HG03097 (cell line): ENCODE measurements around the gene TLK2.
"Not testable (repeated sequence)": the region's sequence is repeated elsewhere in the genome, so short reads cannot be mapped to it uniquely, and the experiment has no call there.

ENCODE experiments used
- ATAC-seq: cut with Tn5 transposase; IDR thresholded peaks from one replicate; pipeline ENCODE4 v1.9.1; 2021; ENCODE audit not compliant: unreplicated experiment, low FRiP score

The TLK2 gene

DNA sequence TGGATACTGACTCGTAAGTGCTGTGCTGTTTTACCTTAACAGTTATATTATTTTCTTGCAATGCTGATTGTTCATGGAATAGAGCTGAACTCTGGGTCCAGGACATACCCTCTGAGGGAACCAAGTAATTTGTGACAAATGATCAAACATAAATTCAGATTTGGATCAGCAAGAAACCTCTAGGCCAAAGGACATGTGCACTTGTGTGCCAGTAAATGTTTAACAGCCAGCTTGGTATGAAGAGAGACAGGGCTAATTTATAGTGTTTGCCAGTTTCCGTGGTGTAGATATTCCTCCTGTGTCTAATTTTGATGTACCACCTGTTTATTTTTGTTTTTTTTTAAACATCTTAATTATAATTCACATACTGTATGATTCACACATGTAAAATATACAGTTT lies 118.0 kb downstream of the TLK2 start:
- ATAC-seq, result no peak

DNA sequence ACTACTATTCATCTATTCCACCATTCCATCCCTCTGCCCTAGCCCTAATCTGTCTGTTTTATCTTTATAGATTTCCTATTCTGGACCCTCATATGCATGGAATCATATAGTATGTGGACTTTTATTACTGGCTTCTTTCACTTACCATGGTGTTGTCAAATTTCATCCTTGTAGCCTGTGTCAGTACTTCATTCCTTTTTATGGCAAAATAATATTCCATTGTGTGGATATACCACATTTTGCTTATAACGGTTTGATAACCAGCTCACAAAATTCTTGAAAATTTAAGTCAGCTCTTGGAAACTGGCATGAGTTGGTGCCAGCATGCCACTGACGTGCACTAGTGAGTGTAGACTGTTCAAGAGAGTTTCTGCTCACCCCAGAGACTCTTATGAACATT lies 118.5 kb downstream of the TLK2 start:
- ATAC-seq, result no peak

DNA sequence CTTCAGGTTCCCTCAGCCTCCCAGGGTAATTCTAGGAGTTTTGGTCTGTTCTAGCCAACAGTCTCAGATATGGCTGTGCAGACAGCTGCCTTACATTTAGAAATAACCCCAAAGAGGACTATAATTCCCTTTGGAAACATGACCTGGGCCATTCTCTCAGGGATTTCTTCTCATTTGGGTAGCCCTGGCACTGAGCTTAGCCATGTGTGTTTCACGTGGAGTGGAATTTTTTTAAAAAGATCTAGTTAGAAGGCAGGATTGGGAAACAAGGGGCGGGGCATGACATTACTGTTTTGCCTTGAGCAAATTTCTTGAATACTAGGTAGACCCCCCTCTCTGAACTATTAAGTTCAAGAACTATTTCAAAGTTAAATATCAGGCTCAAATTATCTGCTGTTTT lies 119.3 kb downstream of the TLK2 start:
- ATAC-seq, result no peak

DNA sequence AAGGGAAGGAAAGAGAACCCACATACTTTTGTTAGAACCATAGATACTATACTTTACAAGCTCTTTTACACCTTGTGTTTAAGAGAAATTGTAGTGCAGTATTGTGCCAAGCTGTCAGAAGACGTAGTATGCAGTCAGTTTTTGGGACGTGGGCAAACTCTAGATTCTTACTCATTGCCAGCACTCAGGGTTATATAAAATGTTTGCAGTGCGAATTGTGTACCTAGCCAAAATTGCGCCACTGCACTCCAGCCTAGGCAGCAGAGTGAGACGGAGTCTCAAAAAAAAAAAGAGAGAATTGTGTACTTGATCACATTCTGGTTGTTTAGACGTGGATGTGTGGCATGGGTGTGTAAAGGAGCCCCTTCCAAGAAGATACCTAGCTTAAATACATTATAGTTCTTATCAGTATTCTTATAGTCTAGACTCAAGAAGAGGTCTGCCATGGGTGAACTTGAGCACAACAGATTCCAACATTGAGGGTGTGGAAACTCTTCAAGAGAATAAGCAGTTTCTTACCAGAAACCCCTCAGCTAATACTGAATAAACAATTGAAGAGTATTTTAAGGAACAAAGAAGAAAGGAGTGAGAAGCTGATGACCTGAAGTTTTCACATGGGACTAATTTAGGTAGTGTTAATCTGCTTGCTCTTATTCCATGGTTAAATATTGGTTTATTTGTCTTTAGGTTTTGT lies 121.5 kb downstream of the TLK2 start:
- ATAC-seq, result no peak

DNA sequence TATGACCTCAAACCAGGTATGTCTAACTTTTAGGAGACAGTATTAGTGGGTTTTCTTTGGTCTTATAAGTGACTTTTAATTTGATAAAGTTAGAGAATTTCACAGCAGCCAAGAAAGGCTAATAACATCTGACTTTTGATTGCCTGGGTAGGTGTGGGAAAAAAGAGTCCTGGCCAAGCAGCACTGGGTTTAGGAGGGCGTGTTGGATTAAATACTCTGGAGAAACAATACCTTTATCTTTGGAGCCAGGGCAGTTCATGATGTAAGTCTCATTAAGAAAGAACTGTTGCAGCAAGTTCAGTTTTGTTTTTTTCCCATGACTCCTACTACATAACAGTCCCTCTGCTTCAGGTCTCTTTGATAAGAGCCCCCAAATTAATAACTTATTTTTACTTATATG lies 122.2 kb downstream of the TLK2 start:
- no peak for ATAC-seq

DNA sequence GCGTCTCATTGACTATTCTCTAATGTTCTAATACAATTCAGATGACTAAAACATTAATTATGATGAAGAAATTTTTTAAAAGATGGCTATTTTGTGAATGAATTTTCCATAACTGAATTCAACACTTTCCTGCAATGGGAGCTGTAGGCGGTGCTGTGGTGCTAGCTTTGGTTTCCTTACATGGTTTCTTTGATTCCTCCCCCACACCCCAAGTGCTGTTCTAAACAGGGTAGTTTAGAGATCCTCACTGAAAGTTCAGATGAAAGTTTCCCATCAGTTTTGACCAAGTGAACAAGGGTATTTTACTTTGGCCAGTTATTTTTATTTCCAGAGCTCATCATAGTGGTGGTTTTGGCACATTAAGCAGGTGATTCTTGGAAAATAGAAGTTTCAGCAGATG lies 122.8 kb downstream of the TLK2 start:
- no peak for ATAC-seq

DNA sequence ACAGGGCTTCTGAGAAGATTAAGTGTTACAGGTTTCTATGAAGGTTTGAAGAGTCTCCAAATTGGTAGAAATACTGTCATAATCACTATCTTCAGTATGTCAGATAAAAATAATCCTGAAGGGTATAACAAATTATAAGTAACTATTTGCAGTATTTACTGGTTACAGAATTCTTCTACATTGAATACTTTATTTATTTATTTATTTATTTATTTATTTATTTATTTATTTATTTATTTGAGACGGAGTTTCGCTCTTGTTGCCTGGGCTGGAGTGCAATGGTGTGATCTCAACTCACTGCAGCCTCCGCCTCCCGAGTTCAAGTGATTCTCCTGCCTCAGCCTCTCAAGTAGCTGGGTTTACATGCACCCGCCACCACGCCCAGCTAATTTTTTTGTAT lies 125.2 kb downstream of the TLK2 start:
- ATAC-seq, result not testable (repeated sequence)

DNA sequence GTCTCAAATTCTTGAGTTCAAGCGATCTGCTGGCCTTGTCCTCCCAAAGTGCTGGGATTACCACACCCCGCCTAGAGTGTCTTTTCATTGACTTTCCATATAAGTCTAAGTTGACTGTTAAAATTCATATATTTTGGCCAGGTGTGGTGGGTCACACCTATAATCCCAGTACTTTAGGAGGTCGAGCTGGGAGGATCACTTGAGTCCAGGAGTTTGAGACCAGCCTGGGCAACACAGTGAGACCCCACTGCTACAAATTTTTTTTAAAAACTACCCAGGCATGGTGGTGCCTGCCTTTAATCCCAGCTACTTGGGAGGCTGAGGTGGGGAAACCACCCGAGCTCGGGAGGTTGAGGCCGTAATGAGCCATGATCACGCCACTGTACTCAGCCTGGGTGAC lies 127.0 kb downstream of the TLK2 start:
- ATAC-seq, result no peak

DNA sequence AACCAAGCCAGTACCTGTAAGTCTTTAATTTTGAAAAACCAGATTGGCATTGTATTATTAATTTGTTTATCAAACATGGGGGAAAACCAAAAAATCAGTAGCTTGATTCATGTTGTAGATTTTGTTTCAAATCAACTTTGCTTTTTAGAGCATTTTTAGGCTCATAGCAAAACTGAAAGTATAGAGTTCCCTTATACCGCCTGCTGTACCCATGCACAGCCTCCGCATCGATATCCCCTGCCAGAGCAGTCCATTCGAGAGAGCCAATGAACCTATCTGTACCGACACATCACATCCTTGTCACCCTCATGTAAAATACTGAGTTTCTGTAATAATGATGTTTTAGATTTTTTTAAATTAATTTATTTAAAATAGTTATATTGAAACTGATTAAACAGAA lies 132.7 kb downstream of the TLK2 start:
- no peak for ATAC-seq

DNA sequence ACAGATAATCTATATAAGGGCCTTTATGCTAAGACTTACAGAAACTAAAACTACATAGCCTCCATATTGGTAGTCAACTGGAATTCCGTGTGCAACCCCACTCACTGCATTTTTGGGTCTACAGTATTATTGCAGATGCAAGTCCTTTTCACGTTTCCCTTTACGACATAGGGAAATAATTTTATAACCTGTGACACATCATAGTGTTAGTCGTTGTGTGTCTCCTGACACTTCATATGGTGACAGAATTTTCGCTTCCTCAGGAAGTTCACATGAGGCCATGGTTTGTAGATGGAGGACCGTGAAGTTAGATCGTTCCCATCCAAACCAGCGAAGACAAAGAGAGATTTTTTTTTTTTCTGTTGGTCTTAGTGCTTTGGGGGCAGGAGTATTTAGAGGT lies 133.1 kb downstream of the TLK2 start:
- no peak for ATAC-seq

DNA sequence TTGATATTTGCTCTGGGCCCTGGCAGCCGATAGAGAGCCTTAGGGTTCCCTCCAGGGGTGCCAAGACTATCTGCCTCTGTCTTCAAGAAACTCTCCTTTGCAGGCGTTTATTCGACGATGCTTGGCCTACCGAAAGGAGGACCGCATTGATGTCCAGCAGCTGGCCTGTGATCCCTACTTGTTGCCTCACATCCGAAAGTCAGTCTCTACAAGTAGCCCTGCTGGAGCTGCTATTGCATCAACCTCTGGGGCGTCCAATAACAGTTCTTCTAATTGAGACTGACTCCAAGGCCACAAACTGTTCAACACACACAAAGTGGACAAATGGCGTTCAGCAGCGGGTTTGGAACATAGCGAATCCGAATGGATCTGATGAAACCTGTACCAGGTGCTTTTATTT lies 133.7 kb downstream of the TLK2 start:
- ATAC-seq, result not testable (repeated sequence)

DNA sequence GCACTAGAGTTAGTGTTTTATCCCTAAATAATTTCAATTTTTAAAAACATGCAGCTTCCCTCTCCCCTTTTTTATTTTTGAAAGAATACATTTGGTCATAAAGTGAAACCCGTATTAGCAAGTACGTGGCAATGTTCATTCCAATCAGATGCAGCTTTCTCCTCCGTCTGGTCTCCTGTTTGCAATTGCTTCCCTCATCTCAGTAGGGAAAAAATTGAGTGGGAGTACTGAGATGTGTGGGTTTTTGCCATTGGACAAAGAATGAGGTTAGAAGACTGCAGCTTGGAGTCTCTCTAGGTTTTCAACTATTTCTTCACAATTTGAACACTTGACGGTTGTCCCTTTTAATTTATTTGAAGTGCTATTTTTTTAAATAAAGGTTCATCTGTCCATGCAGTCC lies 134.5 kb downstream of the TLK2 start:
- ATAC-seq, result not testable (repeated sequence)

DNA sequence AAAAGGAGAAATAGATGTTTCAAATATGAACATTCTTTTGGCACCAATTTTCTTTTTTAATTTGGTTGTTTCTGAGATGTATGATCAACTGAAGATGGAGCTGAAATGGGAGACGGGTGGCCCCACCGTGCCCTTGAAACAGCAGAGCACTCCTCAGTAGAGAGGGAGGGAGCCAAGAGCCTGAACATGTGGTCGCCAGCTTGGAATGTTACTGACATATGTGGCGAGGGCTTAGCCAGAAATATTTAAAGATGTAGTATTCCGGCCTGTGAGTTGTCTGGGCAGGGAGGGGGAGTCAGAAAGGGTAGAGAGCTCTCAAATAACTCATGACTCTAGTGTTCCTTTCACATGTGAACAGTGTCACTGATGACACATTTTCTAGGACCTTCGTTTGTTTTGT lies 135.5 kb downstream of the TLK2 start:
- no peak for ATAC-seq

DNA sequence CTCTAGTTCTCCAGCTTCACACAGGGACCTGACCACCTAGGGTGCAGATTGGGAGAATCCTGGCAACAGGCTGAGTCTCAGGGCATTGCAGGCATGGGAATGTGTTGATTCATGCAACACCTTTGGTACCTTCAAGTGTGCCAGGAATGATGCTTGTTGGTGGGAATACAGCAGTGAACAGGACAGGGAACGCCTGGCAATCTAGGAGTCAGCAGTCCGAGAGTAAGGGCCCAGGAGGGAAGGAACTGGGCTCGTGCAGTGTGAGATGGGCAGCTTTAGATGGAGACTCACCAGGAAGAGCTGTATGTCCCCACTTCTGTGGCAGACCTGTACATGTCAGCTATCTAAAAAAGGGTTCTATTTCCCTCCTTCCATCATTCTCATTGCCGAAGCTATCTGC lies 136.9 kb downstream of the TLK2 start:
- no peak for ATAC-seq

DNA sequence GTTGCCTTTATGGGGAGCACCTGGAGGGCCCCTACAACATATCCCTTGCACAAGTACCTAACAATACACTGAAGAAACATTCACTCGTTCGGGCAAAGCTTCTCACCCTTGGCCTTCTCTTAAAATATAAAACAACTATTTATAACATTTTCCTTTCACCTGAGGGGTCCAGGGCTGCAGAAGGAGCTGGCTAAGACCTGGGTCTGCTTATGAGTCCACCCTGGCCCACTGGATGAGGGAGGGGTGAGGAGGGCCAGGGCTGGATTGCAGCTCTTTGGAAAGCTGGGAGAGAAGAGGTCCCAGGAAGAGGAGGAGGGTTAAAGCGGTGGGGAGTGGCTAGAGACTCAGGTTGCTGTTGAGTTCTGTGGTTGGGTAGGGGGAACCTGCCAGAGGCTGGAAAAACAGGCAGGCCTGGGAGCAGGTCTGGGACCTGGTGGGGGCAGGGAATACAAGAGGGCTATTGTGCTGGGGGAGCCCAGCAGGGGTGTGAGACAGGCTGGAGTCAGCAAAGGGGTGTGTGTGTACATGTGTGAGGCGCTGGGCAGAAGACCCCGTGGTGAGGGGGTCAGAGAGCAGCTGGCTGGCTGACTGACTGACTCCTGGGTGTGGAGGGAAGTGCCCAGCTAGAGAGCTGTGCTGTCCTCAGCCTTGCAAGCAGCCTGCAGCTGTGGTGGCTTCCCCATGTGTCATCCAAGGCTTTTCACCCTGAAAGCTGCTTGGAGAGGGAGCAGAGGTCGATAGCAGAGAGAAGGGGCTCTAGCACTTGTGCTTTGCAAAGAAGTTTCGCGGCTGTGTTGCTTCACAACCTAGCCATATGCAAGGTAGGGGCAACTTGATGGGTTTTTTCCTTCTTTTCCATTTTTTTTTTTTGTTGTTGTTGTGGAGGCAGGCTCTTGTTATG lies 138.6 kb downstream of the TLK2 start:
- no peak for ATAC-seq

DNA sequence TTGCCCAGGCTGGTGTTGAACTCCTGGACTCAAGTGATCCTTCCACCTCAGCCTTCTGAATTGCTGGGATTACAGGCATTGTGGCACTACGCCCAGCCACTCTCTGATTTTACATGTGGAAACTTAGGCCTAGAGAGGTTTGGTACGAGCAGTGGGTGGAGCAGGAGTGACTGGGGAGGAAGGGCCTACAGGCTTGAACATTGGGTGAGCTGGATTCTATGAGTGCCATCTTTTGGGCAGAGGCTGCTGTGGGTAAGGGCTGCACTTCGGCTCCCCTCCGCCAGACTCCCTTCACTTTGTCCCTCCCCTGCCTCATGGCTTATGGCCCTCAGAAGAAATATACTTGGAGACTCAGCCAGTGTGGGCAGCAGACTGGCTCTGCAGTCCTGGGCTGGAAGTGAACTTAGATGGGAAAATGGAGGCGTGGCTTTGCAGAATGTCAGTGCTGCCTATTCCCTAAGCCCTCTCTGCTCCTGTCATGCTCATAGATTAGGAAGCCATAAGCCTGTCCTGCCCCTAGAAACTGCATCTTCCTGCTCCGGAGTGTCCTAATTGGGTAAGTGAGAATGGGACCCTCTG lies 139.4 kb downstream of the TLK2 start:
- no peak for ATAC-seq

DNA sequence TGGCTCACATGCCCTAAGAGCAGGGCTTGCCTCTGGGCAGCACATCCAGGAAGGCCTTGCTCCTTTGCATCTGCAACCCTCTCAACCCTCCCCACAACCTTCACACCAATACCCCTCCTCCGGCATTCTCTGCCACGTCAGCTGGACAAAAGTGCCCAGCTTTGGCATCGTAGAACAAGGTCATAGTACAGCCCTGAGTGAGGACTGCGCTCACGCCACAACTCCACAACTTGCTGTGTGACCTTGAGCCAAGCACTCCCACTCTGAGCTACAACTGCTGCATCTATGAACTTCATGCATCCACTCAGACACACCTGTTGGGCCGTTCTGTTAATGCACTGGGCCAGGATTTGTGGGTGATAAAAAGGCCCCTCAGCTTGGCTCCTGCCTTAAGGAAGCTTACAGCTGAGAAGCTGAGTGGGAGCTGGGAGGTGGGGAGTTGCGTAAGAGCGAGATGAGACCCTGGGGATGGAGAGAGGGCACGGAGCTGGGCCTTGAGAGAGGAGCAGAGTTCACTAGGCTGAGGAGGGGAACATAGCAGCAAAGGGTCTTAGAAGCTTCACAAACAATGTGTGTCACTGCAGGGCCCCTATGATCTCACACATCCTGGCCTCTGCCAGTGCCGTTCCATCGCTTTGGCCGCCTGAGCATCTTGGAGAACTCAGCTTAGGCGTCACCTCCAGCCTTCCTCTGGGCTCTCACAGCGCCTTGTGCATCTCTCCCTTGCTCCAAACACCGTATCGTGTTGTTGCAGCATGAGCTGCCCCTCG lies 140.2 kb downstream of the TLK2 start:
- no peak for ATAC-seq

DNA sequence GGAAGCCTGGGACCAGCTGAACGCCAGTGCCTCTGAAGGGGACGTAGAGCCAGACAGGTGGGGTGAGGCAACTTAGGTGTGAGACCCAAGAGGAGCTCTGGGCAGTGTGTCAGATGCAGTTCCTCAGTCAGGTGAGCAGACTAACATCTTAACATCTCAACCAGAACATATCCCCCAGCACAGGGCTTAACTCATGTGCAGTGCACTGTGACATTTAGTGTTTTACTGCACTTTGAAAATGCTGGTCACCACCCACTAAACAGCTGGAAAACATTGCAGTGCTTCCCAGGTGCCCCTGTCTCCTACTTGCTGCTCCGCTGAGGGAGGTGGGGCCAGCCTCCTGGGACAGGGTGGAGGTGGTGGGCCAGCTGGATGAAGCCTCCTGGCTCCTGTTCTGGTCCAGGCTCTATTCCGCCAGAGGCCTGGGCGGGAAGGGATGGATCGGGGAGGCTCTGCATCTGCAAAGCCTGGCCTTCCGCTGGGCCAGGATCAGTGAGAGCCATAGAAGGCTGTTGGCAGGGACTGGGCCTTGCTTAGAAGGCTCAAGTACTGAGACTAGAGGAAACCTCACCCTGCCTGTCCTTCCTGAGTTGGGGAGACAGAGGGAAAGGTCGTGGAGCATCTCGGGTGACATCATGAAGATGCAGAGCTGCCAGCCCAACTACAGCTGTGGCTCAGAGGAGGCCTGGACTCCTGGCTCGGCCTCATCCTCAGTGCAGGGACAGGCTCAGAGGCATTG lies 141.0 kb downstream of the TLK2 start:
- no peak for ATAC-seq

DNA sequence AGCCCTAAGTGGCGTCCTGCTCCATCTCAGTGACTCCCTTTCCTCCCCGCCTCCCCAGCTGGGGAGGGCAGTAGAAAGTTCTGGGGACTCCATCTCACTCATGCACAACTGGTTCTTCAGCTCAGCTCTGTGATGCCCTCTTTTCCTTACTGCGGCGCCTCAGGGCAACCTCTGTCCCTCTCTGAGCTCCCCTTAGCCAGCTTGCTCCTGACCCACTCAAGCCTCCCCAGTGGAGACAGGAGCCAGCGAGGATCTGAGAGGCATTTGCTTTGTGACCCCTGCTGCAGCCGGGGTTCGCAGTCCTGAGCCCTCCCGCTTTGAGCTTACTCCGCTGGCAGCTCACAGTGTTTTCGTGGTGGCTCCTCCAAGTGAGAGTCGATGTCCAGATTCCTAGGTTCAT lies 142.6 kb downstream of the TLK2 start:
- no peak for ATAC-seq

DNA sequence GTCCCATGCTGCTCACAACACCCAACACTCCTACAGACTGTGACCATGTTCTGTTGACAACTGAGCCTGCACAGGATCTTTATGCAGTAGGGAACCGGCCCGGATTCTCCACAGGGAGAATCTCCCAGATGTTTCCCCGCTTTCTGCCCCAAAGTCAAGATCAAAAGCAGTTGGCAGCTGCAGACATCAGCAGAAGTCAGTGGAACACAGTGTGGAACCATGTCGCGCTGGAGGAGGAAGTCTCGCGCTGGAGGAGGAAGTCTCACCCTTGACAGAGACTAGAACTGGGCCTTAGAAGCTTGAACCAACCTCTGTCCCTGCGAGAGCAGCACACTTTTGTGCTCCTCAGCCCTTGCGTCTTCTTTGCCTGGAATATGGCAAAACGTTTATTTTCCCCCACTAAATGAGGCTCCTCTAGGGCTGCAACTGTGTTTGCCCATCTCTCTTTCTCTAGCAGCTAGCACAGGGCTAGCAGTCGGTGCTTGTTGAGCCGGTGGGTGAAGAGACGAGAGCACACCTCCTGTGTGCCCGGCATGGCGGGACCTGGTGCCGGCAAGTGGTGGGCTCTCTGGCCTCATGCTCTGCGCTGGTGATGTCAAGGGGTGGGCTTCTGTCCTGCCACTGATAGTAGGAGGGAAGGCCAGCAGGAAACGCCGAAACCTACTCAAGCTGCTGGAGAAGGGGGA lies 146.7 kb downstream of the TLK2 start:
- ATAC-seq, result no peak
